Activated gamma-delta T cell treated with anti-CD3 and anti-CD28 coated beads, Interleukin-2, amount 50 U/mL, for 16 hours (primary cell): ENCODE data around the gene APLP2.

Experiments
- DNase-seq: peaks from one replicate; pipeline ENCODE4 v3.0.0-alpha.2; 2020; ENCODE audit warnings: low read depth

Gene APLP2

GRCh38 chr11:130146796-130147195 is 77.1 kb downstream of the APLP2 start:
- no peak for DNase-seq

GRCh38 chr11:130148796-130149326 is 79.2 kb downstream of the APLP2 start:
- DNase-seq: no peak

- no peak for DNase-seq
Measured at GRCh38 chr11:130150790-130151189, 81.1 kb downstream of the APLP2 start.

GRCh38 chr11:130151196-130151595 is 81.5 kb downstream of the APLP2 start:
- no peak for DNase-seq

GRCh38 chr11:130156108-130157022 is 86.7 kb downstream of the APLP2 start:
- DNase-seq: no peak

GRCh38 chr11:130157101-130157500 is 87.4 kb downstream of the APLP2 start:
- DNase-seq: no peak

- no peak for DNase-seq
Measured at GRCh38 chr11:130157840-130158239, 88.1 kb downstream of the APLP2 start.

- no peak for DNase-seq
Measured at GRCh38 chr11:130159139-130159538, 89.4 kb downstream of the APLP2 start.

GRCh38 chr11:130159657-130160497 is 90.2 kb downstream of the APLP2 start, which contains the start of gene ST14:
ST14 (plus strand) TSS chr11:130159782; CDS start chr11:130159980, 198 bp downstream.
- no peak for DNase-seq

- DNase-seq: no peak
Measured at GRCh38 chr11:130160498-130161155, 90.9 kb downstream of the APLP2 start.

- DNase-seq: no peak
Measured at GRCh38 chr11:130161441-130162145, 91.9 kb downstream of the APLP2 start.

- no peak for DNase-seq
Measured at GRCh38 chr11:130162733-130163132, 93.0 kb downstream of the APLP2 start.

- DNase-seq: no peak
Measured at GRCh38 chr11:130163346-130164220, 93.9 kb downstream of the APLP2 start.

- no peak for DNase-seq
Measured at GRCh38 chr11:130164221-130164570, 94.5 kb downstream of the APLP2 start.

GRCh38 chr11:130165601-130166456 is 96.1 kb downstream of the APLP2 start:
- DNase-seq: no peak

- DNase-seq: no peak
Measured at GRCh38 chr11:130166457-130166784, 96.7 kb downstream of the APLP2 start.

GRCh38 chr11:130167146-130167545 is 97.5 kb downstream of the APLP2 start:
- no peak for DNase-seq

GRCh38 chr11:130168105-130168504 is 98.4 kb downstream of the APLP2 start:
- DNase-seq: no peak

- no peak for DNase-seq
Measured at GRCh38 chr11:130170345-130170744, 100.7 kb downstream of the APLP2 start.

- DNase-seq: no peak
Measured at GRCh38 chr11:130171534-130171933, 101.8 kb downstream of the APLP2 start.
